WTC11 (cell line): Measurements from ENCODE around the gene FASTKD2. TPM values are rescaled to one million over a fixed set of nuclear protein-coding genes. Genes with fewer than 3 reads are reported as not detected.

Experiments used
- ATAC-seq: fragments of 200-7000 bp; cut with Tn5 transposase; 2 replicates; pipeline ENCODE4 v1.10.0; 2021; ENCODE audit warnings: mild to moderate bottlenecking, moderate library complexity
- CTCF ChIA-PET: fragments of 300-600 bp; sonication (Branson Sonifier 250); formaldehyde crosslinking; loops from one replicate; lab custom pipeline; 2021; ENCODE audit warnings: antibody characterized with exemption; lab: Charles Lee
- POLR2A ChIA-PET: fragments of 350-600 bp; sonication (Branson Sonifier 250); formaldehyde crosslinking; loops from one replicate; lab custom pipeline; 2021; ENCODE audit warnings: antibody characterized with exemption; lab: Charles Lee
- DNase-seq: peaks from one replicate; pipeline ENCODE4 v3.0.0; 2021; ENCODE audit warnings: low spot score
- H3K27ac Mint-ChIP-seq: 2 replicates; pipeline ENCODE4 v1.8.0; 2021; ENCODE audit warnings: mixed read lengths
- H3K27me3 Mint-ChIP-seq: 2 replicates; pipeline ENCODE4 v1.8.0; 2021; ENCODE audit warnings: low read depth, mild to moderate bottlenecking, moderate library complexity, mixed read lengths
- H3K36me3 Mint-ChIP-seq: 2 replicates; pipeline ENCODE4 v1.8.0; 2021; ENCODE audit warnings: mixed read lengths
- H3K4me1 Mint-ChIP-seq: 2 replicates; pipeline ENCODE4 v1.8.0; 2022; ENCODE audit warnings: mixed read lengths
- H3K4me3 Mint-ChIP-seq: 2 replicates; pipeline ENCODE4 v1.8.0; 2021; ENCODE audit warnings: mild to moderate bottlenecking, moderate library complexity, mixed read lengths
- H3K9me3 Mint-ChIP-seq: 2 replicates; pipeline ENCODE4 v1.8.0; 2021; ENCODE audit warnings: mixed read lengths
- CREM ChIP-seq: sonication (generic); formaldehyde crosslinking; IDR thresholded peaks from 2 replicates; pipeline ENCODE4 v1.8.1; 2022; ENCODE audit warnings: mild to moderate bottlenecking, missing genetic modification reagents, moderate library complexity
- E2F1 ChIP-seq: sonication (generic); formaldehyde crosslinking; IDR thresholded peaks from 2 replicates; pipeline ENCODE4 v1.8.0; 2022; ENCODE audit warnings: mild to moderate bottlenecking, missing genetic modification reagents
- ELF4 ChIP-seq: sonication (generic); formaldehyde crosslinking; IDR thresholded peaks from 2 replicates; pipeline ENCODE4 v1.8.1; 2022; ENCODE audit warnings: low read depth, mild to moderate bottlenecking, moderate library complexity, missing genetic modification reagents
- FOXJ3 ChIP-seq: sonication (generic); formaldehyde crosslinking; IDR thresholded peaks from 2 replicates; pipeline ENCODE4 v1.9.0; 2021; ENCODE audit warnings: missing genetic modification reagents, mild to moderate bottlenecking, borderline replicate concordance
- GRHL2 ChIP-seq: fragments of 250-450 bp; sonication (Bioruptor Pico); IDR thresholded peaks from 2 replicates; pipeline ENCODE4 v1.8.0; 2022; ENCODE audit warnings: mild to moderate bottlenecking, moderate library complexity; ENCODE audit not compliant: insufficient replicate concordance, severe bottlenecking
- GTF2I ChIP-seq: fragments of 250-450 bp; sonication (Bioruptor Pico); conservative IDR thresholded peaks from 2 replicates; pipeline ENCODE4 v1.4.0; 2021; ENCODE audit warnings: mild to moderate bottlenecking
- HMGA2 ChIP-seq: fragments of 250-450 bp; sonication (Bioruptor Pico); IDR thresholded peaks from 2 replicates; pipeline ENCODE4 v1.4.0; 2021; ENCODE audit warnings: mild to moderate bottlenecking, moderate library complexity
- IRF1 ChIP-seq: sonication (generic); formaldehyde crosslinking; IDR thresholded peaks from 2 replicates; pipeline ENCODE4 v1.8.0; 2023; ENCODE audit warnings: missing genetic modification reagents
- MAX ChIP-seq: sonication (generic); formaldehyde crosslinking; IDR thresholded peaks from 2 replicates; pipeline ENCODE4 v1.8.0; 2022; ENCODE audit warnings: mild to moderate bottlenecking, missing genetic modification reagents
- NFATC4 ChIP-seq: fragments of 250-450 bp; sonication (Bioruptor Pico); IDR thresholded peaks from 2 replicates; pipeline ENCODE4 v1.9.0; 2021; ENCODE audit warnings: mild to moderate bottlenecking
- NFE2L1 ChIP-seq: sonication (generic); formaldehyde crosslinking; IDR thresholded peaks from 2 replicates; pipeline ENCODE4 v1.8.1; 2023; ENCODE audit warnings: missing genetic modification reagents
- NR3C1 ChIP-seq: sonication (generic); formaldehyde crosslinking; conservative IDR thresholded peaks from 2 replicates; pipeline ENCODE4 v1.8.1; 2023; ENCODE audit warnings: low read depth, mild to moderate bottlenecking, missing genetic modification reagents
- PRRX2 ChIP-seq: fragments of 250-450 bp; sonication (Bioruptor Pico); IDR thresholded peaks from 2 replicates; pipeline ENCODE4 v1.8.0; 2021; ENCODE audit warnings: mild to moderate bottlenecking
- SP1 ChIP-seq: sonication (generic); formaldehyde crosslinking; conservative IDR thresholded peaks from 2 replicates; pipeline ENCODE4 v1.8.1; 2022; ENCODE audit warnings: missing genetic modification reagents
- TEAD1 ChIP-seq: sonication (generic); formaldehyde crosslinking; IDR thresholded peaks from 2 replicates; pipeline ENCODE4 v1.8.0; 2022; ENCODE audit warnings: mild to moderate bottlenecking, missing genetic modification reagents
- USF1 ChIP-seq: sonication (generic); formaldehyde crosslinking; IDR thresholded peaks from 2 replicates; pipeline ENCODE4 v1.8.0; 2022; ENCODE audit warnings: mild to moderate bottlenecking, missing genetic modification reagents
- ZNF416 ChIP-seq: fragments of 250-450 bp; sonication (Bioruptor Pico); IDR thresholded peaks from 2 replicates; pipeline ENCODE4 v1.9.0; 2021; ENCODE audit warnings: mild to moderate bottlenecking, inconsistent platforms
- total RNA-seq: library from RNA; stranded (reverse); gene quantifications from 3 replicates; pipeline ENCODE4 v1.2.3, GENCODE V29; 2021
- TF ChIP-seq, protein P1 (sequence below): sonication (generic); formaldehyde crosslinking; IDR thresholded peaks from 2 replicates; pipeline ENCODE4 v1.8.1; 2023; ENCODE audit warnings: mild to moderate bottlenecking, missing genetic modification reagents
- TF ChIP-seq, protein P2 (sequence below): sonication (generic); formaldehyde crosslinking; IDR thresholded peaks from 2 replicates; pipeline ENCODE4 v1.8.1; 2023; ENCODE audit warnings: mild to moderate bottlenecking, missing genetic modification reagents, moderate library complexity
- TF ChIP-seq, protein P3 (sequence below): fragments of 250-450 bp; sonication (Bioruptor Pico); IDR thresholded peaks from 2 replicates; pipeline ENCODE4 v2.1.2; 2022; ENCODE audit warnings: mild to moderate bottlenecking, moderate library complexity
- TF ChIP-seq, protein P4 (sequence below): sonication (generic); formaldehyde crosslinking; IDR thresholded peaks from 2 replicates; pipeline ENCODE4 v1.8.0; 2022; ENCODE audit warnings: mild to moderate bottlenecking, missing genetic modification reagents
- TF ChIP-seq, protein P5 (sequence below): fragments of 250-450 bp; sonication (Bioruptor Pico); conservative IDR thresholded peaks from 2 replicates; pipeline ENCODE4 v1.9.0; 2021; ENCODE audit warnings: mild to moderate bottlenecking

The FASTKD2 gene
- total RNA-seq, 1 experiment from 2014 or later, result 33.7 TPM

DNA sequence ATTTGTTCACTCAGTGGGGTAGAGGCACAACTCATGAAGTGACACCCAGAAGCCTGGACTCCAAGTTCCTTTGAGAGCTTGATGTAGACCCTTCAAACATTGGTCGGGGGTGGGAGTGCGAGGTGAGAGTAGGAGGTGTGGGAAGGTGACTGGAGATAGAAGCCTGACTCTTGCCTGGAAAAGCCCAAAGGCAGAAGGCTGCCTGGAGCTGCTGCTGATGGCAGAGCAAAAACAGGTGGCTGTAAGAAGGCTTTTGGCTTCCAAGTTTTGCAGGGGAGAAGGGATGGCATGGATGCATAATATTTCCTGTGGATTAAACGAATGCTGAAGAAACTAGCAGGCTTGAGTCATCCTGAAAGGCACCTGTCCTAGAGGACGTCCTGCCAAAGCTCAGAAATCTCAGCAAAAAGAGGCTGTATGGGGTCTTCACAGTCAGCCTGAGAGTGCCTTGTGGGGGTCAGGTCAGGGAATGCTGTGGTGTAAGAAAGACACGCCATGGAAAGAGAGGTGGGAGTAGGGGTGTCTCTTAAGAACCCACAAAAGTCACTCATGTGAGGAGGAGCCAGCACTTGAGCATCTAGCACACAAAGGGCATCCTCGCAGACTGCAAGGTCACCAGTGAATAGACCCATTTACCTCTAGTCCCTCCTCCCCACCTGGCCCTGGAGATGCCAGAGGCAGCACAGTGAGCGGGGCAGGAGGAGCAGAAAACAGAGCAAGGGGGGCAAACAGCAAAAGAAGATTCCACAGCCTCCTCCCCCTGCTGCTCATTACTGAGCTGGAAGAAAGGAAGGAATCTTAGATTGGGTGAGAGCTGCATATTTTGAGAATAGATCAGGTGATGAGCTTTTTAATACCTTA lies 37.5 kb downstream of the FASTKD2 start:
- peak; percentile 61 for ATAC-seq
- H3K9me3 Mint-ChIP-seq, result no peaks in the 10 kb centered on the region

DNA sequence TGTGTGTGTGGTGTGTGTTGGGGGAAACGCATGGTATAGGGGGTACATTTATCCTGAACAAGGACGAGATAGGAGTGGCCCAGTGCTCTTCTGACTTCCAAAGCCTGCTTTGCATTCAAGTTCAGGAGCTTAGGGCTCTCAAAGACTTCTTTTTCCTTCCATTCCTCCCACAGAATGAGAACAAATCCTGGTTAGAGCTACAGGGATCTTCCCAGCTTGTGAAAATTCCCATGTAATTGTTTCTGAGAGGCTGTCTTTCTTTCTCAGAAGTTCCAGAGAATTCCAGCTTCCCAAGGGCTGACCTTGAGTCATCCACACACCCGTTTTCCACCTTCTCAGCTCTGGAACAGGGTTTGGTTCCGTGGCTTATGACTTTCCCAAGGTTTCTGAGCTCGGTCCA lies 38.9 kb downstream of the FASTKD2 start:
- Mint-ChIP-seq H3K4me3 (no peak overlapping the region), H3K9me3 (no peaks in the 10 kb centered on the region), H3K27ac (peak overlapping the region; percentile 82; the same call in 1 of the 2 replicates), H3K36me3 (peaks cover 33% of the 10 kb centered on the region), H3K27me3 (no peaks in the 10 kb centered on the region), H3K4me1 (peaks cover 93% of the 10 kb centered on the region)
- DNase-seq, result no peak
- POLR2A ChIA-PET, result no interaction called here
- ATAC-seq, result peak; percentile 6
- CTCF ChIA-PET, result interaction anchor here (1.3 to 5.0 kb wide), 3 partner anchors 36 to 672 kb away, joined by 4 to 34 read pairs (median 5); no protein-coding TSS in a partner anchor
- TF ChIP-seq GRHL2 (no peak), PRRX2 (CRISPR knock-in tag) (no peak), GTF2I (CRISPR knock-in tag) (no peak), NFE2L1 (CRISPR knock-in tag) (no peak), HMGA2 (CRISPR knock-in tag) (no peak), IRF1 (CRISPR knock-in tag) (no peak), NR3C1 (CRISPR knock-in tag) (no peak), FOXJ3 (CRISPR knock-in tag) (no peak), CREM (CRISPR knock-in tag) (no peak), NFATC4 (CRISPR knock-in tag) (no peak), USF1 (CRISPR knock-in tag) (no peak)
- TF ChIP-seq, protein P1, sequence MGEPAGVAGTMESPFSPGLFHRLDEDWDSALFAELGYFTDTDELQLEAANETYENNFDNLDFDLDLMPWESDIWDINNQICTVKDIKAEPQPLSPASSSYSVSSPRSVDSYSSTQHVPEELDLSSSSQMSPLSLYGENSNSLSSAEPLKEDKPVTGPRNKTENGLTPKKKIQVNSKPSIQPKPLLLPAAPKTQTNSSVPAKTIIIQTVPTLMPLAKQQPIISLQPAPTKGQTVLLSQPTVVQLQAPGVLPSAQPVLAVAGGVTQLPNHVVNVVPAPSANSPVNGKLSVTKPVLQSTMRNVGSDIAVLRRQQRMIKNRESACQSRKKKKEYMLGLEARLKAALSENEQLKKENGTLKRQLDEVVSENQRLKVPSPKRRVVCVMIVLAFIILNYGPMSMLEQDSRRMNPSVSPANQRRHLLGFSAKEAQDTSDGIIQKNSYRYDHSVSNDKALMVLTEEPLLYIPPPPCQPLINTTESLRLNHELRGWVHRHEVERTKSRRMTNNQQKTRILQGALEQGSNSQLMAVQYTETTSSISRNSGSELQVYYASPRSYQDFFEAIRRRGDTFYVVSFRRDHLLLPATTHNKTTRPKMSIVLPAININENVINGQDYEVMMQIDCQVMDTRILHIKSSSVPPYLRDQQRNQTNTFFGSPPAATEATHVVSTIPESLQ (CRISPR knock-in tag), result no peak
- TF ChIP-seq, protein P2, sequence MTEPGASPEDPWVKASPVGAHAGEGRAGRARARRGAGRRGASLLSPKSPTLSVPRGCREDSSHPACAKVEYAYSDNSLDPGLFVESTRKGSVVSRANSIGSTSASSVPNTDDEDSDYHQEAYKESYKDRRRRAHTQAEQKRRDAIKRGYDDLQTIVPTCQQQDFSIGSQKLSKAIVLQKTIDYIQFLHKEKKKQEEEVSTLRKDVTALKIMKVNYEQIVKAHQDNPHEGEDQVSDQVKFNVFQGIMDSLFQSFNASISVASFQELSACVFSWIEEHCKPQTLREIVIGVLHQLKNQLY, result no peak
- TF ChIP-seq, protein P3, sequence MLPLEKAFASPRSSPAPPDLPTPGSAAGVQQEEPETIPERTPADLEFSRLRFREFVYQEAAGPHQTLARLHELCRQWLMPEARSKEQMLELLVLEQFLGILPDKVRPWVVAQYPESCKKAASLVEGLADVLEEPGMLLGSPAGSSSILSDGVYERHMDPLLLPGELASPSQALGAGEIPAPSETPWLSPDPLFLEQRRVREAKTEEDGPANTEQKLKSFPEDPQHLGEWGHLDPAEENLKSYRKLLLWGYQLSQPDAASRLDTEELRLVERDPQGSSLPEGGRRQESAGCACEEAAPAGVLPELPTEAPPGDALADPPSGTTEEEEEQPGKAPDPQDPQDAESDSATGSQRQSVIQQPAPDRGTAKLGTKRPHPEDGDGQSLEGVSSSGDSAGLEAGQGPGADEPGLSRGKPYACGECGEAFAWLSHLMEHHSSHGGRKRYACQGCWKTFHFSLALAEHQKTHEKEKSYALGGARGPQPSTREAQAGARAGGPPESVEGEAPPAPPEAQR (CRISPR knock-in tag), result no peak
- TF ChIP-seq, protein P4, sequence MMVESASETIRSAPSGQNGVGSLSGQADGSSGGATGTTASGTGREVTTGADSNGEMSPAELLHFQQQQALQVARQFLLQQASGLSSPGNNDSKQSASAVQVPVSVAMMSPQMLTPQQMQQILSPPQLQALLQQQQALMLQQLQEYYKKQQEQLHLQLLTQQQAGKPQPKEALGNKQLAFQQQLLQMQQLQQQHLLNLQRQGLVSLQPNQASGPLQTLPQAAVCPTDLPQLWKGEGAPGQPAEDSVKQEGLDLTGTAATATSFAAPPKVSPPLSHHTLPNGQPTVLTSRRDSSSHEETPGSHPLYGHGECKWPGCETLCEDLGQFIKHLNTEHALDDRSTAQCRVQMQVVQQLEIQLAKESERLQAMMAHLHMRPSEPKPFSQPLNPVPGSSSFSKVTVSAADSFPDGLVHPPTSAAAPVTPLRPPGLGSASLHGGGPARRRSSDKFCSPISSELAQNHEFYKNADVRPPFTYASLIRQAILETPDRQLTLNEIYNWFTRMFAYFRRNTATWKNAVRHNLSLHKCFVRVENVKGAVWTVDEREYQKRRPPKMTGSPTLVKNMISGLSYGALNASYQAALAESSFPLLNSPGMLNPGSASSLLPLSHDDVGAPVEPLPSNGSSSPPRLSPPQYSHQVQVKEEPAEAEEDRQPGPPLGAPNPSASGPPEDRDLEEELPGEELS (CRISPR knock-in tag), result no peak

More for the DNA sequence above, 37.5 kb downstream of the FASTKD2 start:
- Mint-ChIP-seq H3K4me3 (no peak overlapping the region), H3K36me3 (peaks cover 21% of the 10 kb centered on the region), H3K27ac (peak overlapping the region; percentile 30), H3K4me1 (peaks cover 86% of the 10 kb centered on the region), H3K27me3 (no peaks in the 10 kb centered on the region)
- DNase-seq, result no peak
- TF ChIP-seq MAX (CRISPR knock-in tag) (no peak), SP1 (CRISPR knock-in tag) (no peak), ELF4 (CRISPR knock-in tag) (no peak), ZNF416 (CRISPR knock-in tag) (no peak), E2F1 (CRISPR knock-in tag) (no peak), TEAD1 (CRISPR knock-in tag) (peak; percentile 24; the same call in 1 of the 2 replicates)
- TF ChIP-seq, protein P5, sequence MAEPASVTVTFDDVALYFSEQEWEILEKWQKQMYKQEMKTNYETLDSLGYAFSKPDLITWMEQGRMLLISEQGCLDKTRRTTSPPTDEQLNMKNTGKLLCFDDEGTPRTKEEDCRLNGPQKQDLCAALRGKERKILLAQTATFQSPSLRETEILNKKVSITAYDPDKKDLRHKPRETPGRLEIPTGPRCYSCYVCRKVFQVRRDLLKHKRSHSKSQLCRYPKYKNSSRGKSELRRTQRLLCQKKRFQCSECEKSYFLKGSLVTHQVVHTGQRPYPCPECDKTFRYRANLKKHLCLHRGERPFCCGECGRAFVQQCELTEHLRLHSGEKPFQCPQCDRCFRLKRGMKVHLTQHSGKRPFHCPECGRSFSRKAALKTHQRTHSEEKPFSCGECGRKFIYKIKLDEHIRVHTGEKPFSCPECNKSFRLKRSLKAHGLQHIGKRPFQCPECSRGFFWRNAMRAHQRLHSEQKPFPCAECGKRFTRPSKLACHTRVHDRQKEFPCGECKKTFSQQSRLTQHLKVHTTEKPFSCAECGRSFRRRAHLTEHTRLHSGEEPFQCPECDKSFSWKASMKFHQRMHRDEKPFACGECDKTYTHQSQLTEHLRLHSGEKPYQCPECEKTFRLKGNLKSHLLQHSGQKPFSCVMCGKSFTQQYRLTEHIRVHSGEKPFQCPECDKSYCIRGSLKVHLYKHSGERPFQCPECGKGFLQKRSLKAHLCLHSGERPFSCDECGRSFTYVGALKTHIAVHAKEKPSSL, result 0 out of 2 replicates have a peak, but pooled peaks have one; percentile 62
- CTCF ChIA-PET, result interaction anchor here (0.5 to 5.0 kb wide), 4 partner anchors 9 to 670 kb away, joined by 3 to 34 read pairs (median 4); no protein-coding TSS in a partner anchor
- POLR2A ChIA-PET, result no interaction called here
